HG02763 (cell line): Measurements from ENCODE around the gene CHST10.
"Not testable (repeated sequence)": the region's sequence is repeated elsewhere in the genome, so short reads cannot be mapped to it uniquely, and the experiment has no call there.

Experiments used
- ATAC-seq: cut with Tn5 transposase; IDR thresholded peaks from one replicate; pipeline ENCODE4 v1.9.1; 2021; ENCODE audit warnings: mild to moderate bottlenecking, moderate library complexity; ENCODE audit not compliant: unreplicated experiment

Gene CHST10

DNA sequence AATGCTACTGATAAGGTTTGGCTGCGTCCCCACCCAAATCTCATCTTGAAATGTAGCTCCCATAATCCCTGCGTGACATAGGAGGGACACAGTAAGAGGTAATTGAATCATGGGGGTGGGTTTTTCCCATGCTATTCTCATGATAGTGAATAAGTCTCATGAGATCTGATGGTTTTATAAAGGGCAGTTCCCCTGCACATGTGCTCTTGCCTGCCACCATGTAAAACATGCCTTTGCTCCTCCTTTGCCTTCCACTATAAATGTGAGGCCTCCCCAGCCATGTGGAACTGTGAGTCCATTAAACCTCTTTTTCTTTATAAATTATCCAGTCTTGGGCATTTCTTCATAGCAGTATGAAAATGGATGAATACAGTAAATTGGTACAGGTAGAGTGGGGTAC is 75.0 kb downstream of the CHST10 start:
- not testable (repeated sequence) for ATAC-seq
